Liver (tissue), 9 donors: ENCODE data around the gene LAMA2. TPM values are rescaled to one million over a fixed set of nuclear protein-coding genes. Genes with fewer than 3 reads are reported as not detected.

Experiments
- DNase-seq: peaks from one replicate; pipeline ENCODE4 v3.0.0-alpha.2; 2017; ENCODE audit warnings: low spot score
- H3K27ac ChIP-seq, 2 donors: one replicate each; pipeline ENCODE4 v1.7.0; 2013; ENCODE audit warnings: inconsistent platforms in 2 of 2, low read length in 2 of 2, control low read depth in 1 of 2, low read depth in 1 of 2, mild to moderate bottlenecking in 1 of 2
- H3K27me3 ChIP-seq, 4 donors: one replicate each; pipeline versions ENCODE4 v1.6.1 to v1.7.0; 2013; ENCODE audit warnings: low read length in 3 of 4, inconsistent platforms in 1 of 4, mild to moderate bottlenecking in 1 of 4, moderate library complexity in 1 of 4; ENCODE audit not compliant: control insufficient read depth in 4 of 4, insufficient read depth in 4 of 4
- H3K36me3 ChIP-seq, 4 donors: one replicate each; pipeline versions ENCODE4 v1.6.1 to v1.7.0; 2013; ENCODE audit warnings: low read length in 3 of 4, mild to moderate bottlenecking in 3 of 4, low read depth in 1 of 4, moderate library complexity in 1 of 4; ENCODE audit not compliant: control insufficient read depth in 4 of 4, insufficient read depth in 3 of 4
- H3K4me1 ChIP-seq, 4 donors: one replicate each; pipeline versions ENCODE4 v1.6.1 to v1.7.0; 2013; ENCODE audit warnings: low read length in 3 of 4, mild to moderate bottlenecking in 3 of 4, moderate library complexity in 1 of 4; ENCODE audit not compliant: control insufficient read depth in 4 of 4, insufficient read depth in 4 of 4
- H3K4me3 ChIP-seq, 3 donors: one replicate each; pipeline versions ENCODE4 v1.6.1 to v1.7.0; 2013; ENCODE audit warnings: low read length in 3 of 3, control low read depth in 1 of 3, low read depth in 1 of 3, mild to moderate bottlenecking in 1 of 3
- H3K9ac ChIP-seq, 2 donors: one replicate each; pipeline ENCODE4 v1.7.0; 2013; ENCODE audit warnings: low read length in 2 of 2, mild to moderate bottlenecking in 2 of 2, moderate library complexity in 2 of 2, control low read depth in 1 of 2, low read depth in 1 of 2
- H3K9me3 ChIP-seq, 4 donors: one replicate each; pipeline versions ENCODE4 v1.6.1 to v1.7.0; 2013; ENCODE audit warnings: low read length in 3 of 4; ENCODE audit not compliant: control insufficient read depth in 4 of 4
- EGR1 ChIP-seq, 2 donors: IDR thresholded peaks; 2 replicates each; pipeline ENCODE4 v1.6.1; 2016 to 2018; ENCODE audit warnings: antibody characterized with exemption in 2 of 2, low read depth in 2 of 2
- FOXA1 ChIP-seq: IDR thresholded peaks from 2 replicates; pipeline ENCODE4 v1.6.1; 2016; ENCODE audit warnings: antibody characterized with exemption
- FOXA2 ChIP-seq: IDR thresholded peaks from 2 replicates; pipeline ENCODE4 v1.6.1; 2016; ENCODE audit warnings: antibody characterized with exemption
- GABPA ChIP-seq, 2 donors: IDR thresholded peaks in 1 of 2; conservative IDR thresholded peaks in 1 of 2; 2 replicates each; pipeline ENCODE4 v1.6.1; 2016; ENCODE audit warnings: antibody characterized with exemption in 2 of 2, mild to moderate bottlenecking in 1 of 2, moderate library complexity in 1 of 2
- HNF4A ChIP-seq, 2 donors: conservative IDR thresholded peaks; 2 replicates each; pipeline ENCODE4 v1.6.1; 2016; ENCODE audit warnings: antibody characterized with exemption in 2 of 2, mild to moderate bottlenecking in 2 of 2
- HNF4G ChIP-seq: IDR thresholded peaks from 2 replicates; pipeline ENCODE4 v1.6.1; 2016; ENCODE audit warnings: antibody characterized with exemption
- JUND ChIP-seq, 2 donors: IDR thresholded peaks; 2 replicates each; pipeline ENCODE4 v1.6.1; 2016; ENCODE audit warnings: antibody characterized with exemption in 2 of 2
- RAD21 ChIP-seq, 2 donors: IDR thresholded peaks; 2 replicates each; pipeline ENCODE4 v1.6.1; 2016; ENCODE audit warnings: antibody characterized with exemption in 2 of 2, mild to moderate bottlenecking in 2 of 2
- RXRA ChIP-seq, 2 donors: IDR thresholded peaks; 2 replicates each; pipeline ENCODE4 v1.6.1; 2017 to 2018; ENCODE audit warnings: antibody characterized with exemption in 2 of 2, mild to moderate bottlenecking in 1 of 2
- SP1 ChIP-seq: IDR thresholded peaks from 2 replicates; pipeline ENCODE4 v1.6.1; 2018; ENCODE audit warnings: antibody characterized with exemption, mild to moderate bottlenecking
- TAF1 ChIP-seq: conservative IDR thresholded peaks from 2 replicates; pipeline ENCODE4 v1.6.1; 2016; ENCODE audit warnings: antibody characterized with exemption, mild to moderate bottlenecking
- YY1 ChIP-seq: IDR thresholded peaks from 2 replicates; pipeline ENCODE4 v1.6.1; 2016; ENCODE audit warnings: antibody characterized with exemption, mild to moderate bottlenecking
- WGBS: extraction: QIAGEN DNeasy Blood & Tissue Kit; methylation state at CpG from one replicate; pipeline ENCODE4 v1.1.7; 2013; 5-methylcytosine and 5-hydroxymethylcytosine counted together
- polyA plus RNA-seq, 2 donors: library from polyadenylated mRNA; stranded (reverse) in 1 of 2; unstranded in 1 of 2; fragments of 200-250 nt in 1 of 2; fragments of >200 nt in 1 of 2; fragmentation: Nextera tagmentation in 1 of 2; extraction: Ambion mirVana in 1 of 2; gene quantifications; one replicate each; pipeline versions ENCODE4 v1.2.1 to v1.2.3, GENCODE V29; 2013 to 2015
- total RNA-seq, 2 donors: library from RNA; depleted of rRNA; stranded (reverse); fragments of >200 nt; gene quantifications; one replicate each; pipeline ENCODE4 v1.2.3, GENCODE V29; 2014
- TF ChIP-seq, protein P1 (sequence below): fragments of 150-350 bp; IDR thresholded peaks from 2 replicates; pipeline ENCODE4 v1.5.1; 2017; ENCODE audit warnings: improper control_type of control experiment, low read depth, low read length; ENCODE audit not compliant: missing input control
- TF ChIP-seq, protein P2 (sequence below): IDR thresholded peaks from 2 replicates; pipeline ENCODE4 v1.6.1; 2016; ENCODE audit warnings: antibody characterized with exemption, mild to moderate bottlenecking
- TF ChIP-seq, protein P3 (sequence below): IDR thresholded peaks from 2 replicates; pipeline ENCODE4 v1.6.1; 2016; ENCODE audit warnings: antibody characterized with exemption
- TF ChIP-seq, protein P4 (sequence below): IDR thresholded peaks from 2 replicates; pipeline ENCODE4 v1.6.1; 2016; ENCODE audit warnings: antibody characterized with exemption
- donor health status: healthy.
- donor health status: healthy.
- donor health status: healthy.
- donor health status: healthy.
- donor health status: healthy.

The LAMA2 gene
- total and polyA plus RNA-seq, 4 donors = 1.3 to 17.0 (median 3.0) TPM

DNA sequence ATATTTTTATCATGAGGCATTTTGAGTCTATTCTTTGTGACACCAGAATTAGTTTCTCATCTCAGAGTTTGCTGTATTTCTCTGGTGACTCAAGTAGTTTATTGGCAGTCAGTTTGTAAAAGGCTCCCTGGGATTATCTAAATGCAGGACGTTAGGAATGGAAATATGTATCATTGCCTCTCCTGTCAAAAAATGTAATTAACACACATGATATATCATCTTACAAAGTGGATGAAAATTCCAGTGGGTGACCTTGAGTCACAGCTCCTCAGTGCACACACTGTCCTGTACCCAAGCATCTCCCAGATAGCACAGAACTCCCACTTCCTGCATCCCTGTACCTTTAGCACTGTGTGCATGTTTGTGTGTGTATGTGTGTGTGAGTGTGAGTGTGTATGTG lies 258.6 kb downstream of the LAMA2 start:
- 26% methylated on average over 1 of the region's 1 CpG for WGBS
- TF ChIP-seq, protein P1, sequence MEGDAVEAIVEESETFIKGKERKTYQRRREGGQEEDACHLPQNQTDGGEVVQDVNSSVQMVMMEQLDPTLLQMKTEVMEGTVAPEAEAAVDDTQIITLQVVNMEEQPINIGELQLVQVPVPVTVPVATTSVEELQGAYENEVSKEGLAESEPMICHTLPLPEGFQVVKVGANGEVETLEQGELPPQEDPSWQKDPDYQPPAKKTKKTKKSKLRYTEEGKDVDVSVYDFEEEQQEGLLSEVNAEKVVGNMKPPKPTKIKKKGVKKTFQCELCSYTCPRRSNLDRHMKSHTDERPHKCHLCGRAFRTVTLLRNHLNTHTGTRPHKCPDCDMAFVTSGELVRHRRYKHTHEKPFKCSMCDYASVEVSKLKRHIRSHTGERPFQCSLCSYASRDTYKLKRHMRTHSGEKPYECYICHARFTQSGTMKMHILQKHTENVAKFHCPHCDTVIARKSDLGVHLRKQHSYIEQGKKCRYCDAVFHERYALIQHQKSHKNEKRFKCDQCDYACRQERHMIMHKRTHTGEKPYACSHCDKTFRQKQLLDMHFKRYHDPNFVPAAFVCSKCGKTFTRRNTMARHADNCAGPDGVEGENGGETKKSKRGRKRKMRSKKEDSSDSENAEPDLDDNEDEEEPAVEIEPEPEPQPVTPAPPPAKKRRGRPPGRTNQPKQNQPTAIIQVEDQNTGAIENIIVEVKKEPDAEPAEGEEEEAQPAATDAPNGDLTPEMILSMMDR = no peak
- TF ChIP-seq SP1 (no peak), EGR1 (IDR thresholded peaks at IDR 0.05; ENCODE audit: low read depth in 2 of 2) (no peak), FOXA2 (no peak), TAF1 (no peak), JUND (IDR thresholded peaks at IDR 0.05) (no peak), HNF4G (no peak), RAD21 (IDR thresholded peaks at IDR 0.05) (no peak), GABPA (IDR thresholded peaks at IDR 0.05 in 1 of 2, conservative IDR thresholded peaks at IDR 0.05 in 1 of 2) (no peak), YY1 (no peak), HNF4A (conservative IDR thresholded peaks at IDR 0.05) (no peak), RXRA (IDR thresholded peaks at IDR 0.05) (no peak)
- TF ChIP-seq, protein P2, sequence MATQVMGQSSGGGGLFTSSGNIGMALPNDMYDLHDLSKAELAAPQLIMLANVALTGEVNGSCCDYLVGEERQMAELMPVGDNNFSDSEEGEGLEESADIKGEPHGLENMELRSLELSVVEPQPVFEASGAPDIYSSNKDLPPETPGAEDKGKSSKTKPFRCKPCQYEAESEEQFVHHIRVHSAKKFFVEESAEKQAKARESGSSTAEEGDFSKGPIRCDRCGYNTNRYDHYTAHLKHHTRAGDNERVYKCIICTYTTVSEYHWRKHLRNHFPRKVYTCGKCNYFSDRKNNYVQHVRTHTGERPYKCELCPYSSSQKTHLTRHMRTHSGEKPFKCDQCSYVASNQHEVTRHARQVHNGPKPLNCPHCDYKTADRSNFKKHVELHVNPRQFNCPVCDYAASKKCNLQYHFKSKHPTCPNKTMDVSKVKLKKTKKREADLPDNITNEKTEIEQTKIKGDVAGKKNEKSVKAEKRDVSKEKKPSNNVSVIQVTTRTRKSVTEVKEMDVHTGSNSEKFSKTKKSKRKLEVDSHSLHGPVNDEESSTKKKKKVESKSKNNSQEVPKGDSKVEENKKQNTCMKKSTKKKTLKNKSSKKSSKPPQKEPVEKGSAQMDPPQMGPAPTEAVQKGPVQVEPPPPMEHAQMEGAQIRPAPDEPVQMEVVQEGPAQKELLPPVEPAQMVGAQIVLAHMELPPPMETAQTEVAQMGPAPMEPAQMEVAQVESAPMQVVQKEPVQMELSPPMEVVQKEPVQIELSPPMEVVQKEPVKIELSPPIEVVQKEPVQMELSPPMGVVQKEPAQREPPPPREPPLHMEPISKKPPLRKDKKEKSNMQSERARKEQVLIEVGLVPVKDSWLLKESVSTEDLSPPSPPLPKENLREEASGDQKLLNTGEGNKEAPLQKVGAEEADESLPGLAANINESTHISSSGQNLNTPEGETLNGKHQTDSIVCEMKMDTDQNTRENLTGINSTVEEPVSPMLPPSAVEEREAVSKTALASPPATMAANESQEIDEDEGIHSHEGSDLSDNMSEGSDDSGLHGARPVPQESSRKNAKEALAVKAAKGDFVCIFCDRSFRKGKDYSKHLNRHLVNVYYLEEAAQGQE = no peak
- TF ChIP-seq, protein P3, sequence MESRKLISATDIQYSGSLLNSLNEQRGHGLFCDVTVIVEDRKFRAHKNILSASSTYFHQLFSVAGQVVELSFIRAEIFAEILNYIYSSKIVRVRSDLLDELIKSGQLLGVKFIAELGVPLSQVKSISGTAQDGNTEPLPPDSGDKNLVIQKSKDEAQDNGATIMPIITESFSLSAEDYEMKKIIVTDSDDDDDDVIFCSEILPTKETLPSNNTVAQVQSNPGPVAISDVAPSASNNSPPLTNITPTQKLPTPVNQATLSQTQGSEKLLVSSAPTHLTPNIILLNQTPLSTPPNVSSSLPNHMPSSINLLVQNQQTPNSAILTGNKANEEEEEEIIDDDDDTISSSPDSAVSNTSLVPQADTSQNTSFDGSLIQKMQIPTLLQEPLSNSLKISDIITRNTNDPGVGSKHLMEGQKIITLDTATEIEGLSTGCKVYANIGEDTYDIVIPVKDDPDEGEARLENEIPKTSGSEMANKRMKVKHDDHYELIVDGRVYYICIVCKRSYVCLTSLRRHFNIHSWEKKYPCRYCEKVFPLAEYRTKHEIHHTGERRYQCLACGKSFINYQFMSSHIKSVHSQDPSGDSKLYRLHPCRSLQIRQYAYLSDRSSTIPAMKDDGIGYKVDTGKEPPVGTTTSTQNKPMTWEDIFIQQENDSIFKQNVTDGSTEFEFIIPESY = no peak
- TF ChIP-seq, protein P4, sequence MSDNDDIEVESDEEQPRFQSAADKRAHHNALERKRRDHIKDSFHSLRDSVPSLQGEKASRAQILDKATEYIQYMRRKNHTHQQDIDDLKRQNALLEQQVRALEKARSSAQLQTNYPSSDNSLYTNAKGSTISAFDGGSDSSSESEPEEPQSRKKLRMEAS = no peak
- no peaks in the 10 kb centered on the region for H3K36me3 ChIP-seq
- DNase-seq = no peak
- H3K4me3 ChIP-seq = no peak overlapping the region
- no peak overlapping the region for H3K9ac ChIP-seq
- no peaks in the 10 kb centered on the region for H3K4me1 ChIP-seq
- no peak overlapping the region for H3K27ac ChIP-seq
- no peaks in the 10 kb centered on the region for H3K27me3 ChIP-seq
- H3K9me3 ChIP-seq = no peaks in the 10 kb centered on the region

DNA sequence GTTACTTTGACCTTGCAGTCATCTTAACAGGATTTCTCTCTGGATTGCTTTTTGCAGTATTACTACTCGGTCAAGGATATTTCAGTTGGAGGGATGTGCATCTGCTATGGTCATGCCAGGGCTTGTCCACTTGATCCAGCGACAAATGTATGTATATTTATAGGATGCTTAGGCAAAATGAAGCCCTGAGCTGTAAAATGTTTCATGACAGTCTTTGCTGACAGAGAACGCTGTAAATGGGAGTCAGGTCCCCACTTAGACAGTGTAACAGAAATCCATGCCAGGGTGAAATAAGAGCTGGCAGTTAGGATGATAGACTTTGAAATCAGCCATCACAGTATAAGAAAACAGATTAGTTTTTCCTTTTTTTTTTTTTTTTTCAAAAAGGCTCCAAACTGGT lies 264.0 kb downstream of the LAMA2 start:
- Histone ChIP-seq H3K36me3 (no peaks in the 10 kb centered on the region), H3K27me3 (no peaks in the 10 kb centered on the region), H3K9ac (no peak overlapping the region), H3K4me3 (no peak overlapping the region), H3K27ac (no peak overlapping the region), H3K4me1 (no peaks in the 10 kb centered on the region), H3K9me3 (no peaks in the 10 kb centered on the region)
- DNase-seq = no peak
- 67% methylated on average over 3 of the region's 3 CpGs for WGBS
- no peak for TF ChIP-seq FOXA1
